GM23338 (cell line): Measurements from ENCODE around the gene GATAD2B. TPM values are rescaled to one million over a fixed set of nuclear protein-coding genes. Genes with fewer than 3 reads are reported as not detected.

Source experiments
- CREB1 ChIP-seq: fragments of 250-450 bp; sonication (Bioruptor Pico); IDR thresholded peaks from 2 replicates; pipeline ENCODE4 v1.5.0; 2020; ENCODE audit warnings: low read depth, mild to moderate bottlenecking, moderate library complexity
- EZH2 ChIP-seq: fragments of 200-600 bp; sonication (generic); IDR thresholded peaks from one replicate; pipeline ENCODE4 v1.8.0; 2017; ENCODE audit warnings: antibody characterized with exemption, mild to moderate bottlenecking, low read depth; ENCODE audit not compliant: unreplicated experiment
- EZH2phosphoT487 ChIP-seq: fragments of 200-600 bp; sonication (generic); IDR thresholded peaks from one replicate; pipeline ENCODE4 v1.8.1; 2018; ENCODE audit warnings: antibody characterized with exemption; ENCODE audit not compliant: unreplicated experiment
- NANOG ChIP-seq: IDR thresholded peaks from 2 replicates; pipeline ENCODE4 v1.6.1; 2016; ENCODE audit warnings: antibody characterized with exemption, borderline replicate concordance
- POLR2AphosphoS5 ChIP-seq: IDR thresholded peaks from 2 replicates; pipeline ENCODE4 v1.6.1; 2016; ENCODE audit warnings: antibody characterized with exemption, low read depth
- STAT1 ChIP-seq: IDR thresholded peaks from one replicate; pipeline ENCODE4 v1.6.1; 2016; ENCODE audit warnings: antibody characterized with exemption; ENCODE audit not compliant: unreplicated experiment
- ZNF114 ChIP-seq: fragments of 250-450 bp; sonication (Bioruptor Pico); IDR thresholded peaks from 2 replicates; pipeline ENCODE4 v1.5.0; 2020; ENCODE audit warnings: mild to moderate bottlenecking, moderate library complexity
- ZNF331 ChIP-seq: fragments of 250-450 bp; sonication (Bioruptor Pico); IDR thresholded peaks from 2 replicates; pipeline ENCODE4 v1.5.0; 2020; ENCODE audit warnings: low read depth, mild to moderate bottlenecking, moderate library complexity
- polyA plus RNA-seq: library from polyadenylated mRNA; unstranded; fragments of >200 nt; fragmentation: Nextera tagmentation; extraction: Ambion mirVana; gene quantifications from 2 replicates; pipeline ENCODE4 v1.2.1, GENCODE V29; 2016
- total RNA-seq: library from RNA; depleted of rRNA; stranded (reverse); fragments of >200 nt; shearing (Covaris generic); gene quantifications from 2 replicates; pipeline ENCODE4 v1.2.3, GENCODE V29; 2014
- TF ChIP-seq, protein P1 (sequence below): fragments of 250-450 bp; sonication (Bioruptor Pico); IDR thresholded peaks from 2 replicates; pipeline ENCODE4 v1.5.0; 2020; ENCODE audit warnings: mild to moderate bottlenecking, moderate library complexity
- TF ChIP-seq, protein P2 (sequence below): IDR thresholded peaks from one replicate; pipeline ENCODE4 v1.6.1; 2018; ENCODE audit warnings: antibody characterized with exemption; ENCODE audit not compliant: unreplicated experiment

GATAD2B gene
- total and polyA plus RNA-seq, 2 experiments from 2014 or later, result 5.2 to 17.8 TPM

DNA sequence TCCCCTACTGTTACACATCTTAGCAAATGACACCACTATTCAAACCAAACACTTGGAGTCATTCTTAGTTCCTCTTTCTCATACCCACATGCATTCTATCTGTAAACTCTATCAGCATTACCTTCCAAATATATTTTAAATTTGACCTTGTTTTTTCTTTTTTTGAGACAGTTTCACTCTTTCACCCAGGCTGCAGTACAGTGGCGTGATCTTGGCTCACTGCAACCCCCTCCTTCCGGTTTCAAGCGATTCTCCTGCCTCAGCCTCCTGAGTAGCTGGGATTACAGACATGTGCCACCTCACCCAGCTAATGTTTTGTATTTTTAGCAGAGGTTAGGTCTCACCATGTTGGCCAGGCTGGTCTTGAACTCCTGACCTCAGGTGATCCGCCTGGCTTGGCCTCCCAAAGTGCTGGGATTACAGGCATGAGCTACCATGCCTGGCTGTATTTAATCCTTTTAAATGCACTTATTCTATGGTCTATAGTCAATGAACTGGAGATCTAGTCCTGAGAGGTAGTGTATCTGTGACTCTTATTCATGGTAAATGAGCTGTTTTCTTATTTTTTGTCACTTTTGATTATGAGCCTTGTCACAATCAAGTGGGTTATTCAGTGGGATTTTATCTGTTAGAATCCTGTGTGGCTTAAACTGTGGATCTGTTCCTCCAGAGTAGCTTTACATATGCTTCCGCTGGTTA lies 73.1 kb downstream of the GATAD2B start (continued):
- TF ChIP-seq, protein P1, sequence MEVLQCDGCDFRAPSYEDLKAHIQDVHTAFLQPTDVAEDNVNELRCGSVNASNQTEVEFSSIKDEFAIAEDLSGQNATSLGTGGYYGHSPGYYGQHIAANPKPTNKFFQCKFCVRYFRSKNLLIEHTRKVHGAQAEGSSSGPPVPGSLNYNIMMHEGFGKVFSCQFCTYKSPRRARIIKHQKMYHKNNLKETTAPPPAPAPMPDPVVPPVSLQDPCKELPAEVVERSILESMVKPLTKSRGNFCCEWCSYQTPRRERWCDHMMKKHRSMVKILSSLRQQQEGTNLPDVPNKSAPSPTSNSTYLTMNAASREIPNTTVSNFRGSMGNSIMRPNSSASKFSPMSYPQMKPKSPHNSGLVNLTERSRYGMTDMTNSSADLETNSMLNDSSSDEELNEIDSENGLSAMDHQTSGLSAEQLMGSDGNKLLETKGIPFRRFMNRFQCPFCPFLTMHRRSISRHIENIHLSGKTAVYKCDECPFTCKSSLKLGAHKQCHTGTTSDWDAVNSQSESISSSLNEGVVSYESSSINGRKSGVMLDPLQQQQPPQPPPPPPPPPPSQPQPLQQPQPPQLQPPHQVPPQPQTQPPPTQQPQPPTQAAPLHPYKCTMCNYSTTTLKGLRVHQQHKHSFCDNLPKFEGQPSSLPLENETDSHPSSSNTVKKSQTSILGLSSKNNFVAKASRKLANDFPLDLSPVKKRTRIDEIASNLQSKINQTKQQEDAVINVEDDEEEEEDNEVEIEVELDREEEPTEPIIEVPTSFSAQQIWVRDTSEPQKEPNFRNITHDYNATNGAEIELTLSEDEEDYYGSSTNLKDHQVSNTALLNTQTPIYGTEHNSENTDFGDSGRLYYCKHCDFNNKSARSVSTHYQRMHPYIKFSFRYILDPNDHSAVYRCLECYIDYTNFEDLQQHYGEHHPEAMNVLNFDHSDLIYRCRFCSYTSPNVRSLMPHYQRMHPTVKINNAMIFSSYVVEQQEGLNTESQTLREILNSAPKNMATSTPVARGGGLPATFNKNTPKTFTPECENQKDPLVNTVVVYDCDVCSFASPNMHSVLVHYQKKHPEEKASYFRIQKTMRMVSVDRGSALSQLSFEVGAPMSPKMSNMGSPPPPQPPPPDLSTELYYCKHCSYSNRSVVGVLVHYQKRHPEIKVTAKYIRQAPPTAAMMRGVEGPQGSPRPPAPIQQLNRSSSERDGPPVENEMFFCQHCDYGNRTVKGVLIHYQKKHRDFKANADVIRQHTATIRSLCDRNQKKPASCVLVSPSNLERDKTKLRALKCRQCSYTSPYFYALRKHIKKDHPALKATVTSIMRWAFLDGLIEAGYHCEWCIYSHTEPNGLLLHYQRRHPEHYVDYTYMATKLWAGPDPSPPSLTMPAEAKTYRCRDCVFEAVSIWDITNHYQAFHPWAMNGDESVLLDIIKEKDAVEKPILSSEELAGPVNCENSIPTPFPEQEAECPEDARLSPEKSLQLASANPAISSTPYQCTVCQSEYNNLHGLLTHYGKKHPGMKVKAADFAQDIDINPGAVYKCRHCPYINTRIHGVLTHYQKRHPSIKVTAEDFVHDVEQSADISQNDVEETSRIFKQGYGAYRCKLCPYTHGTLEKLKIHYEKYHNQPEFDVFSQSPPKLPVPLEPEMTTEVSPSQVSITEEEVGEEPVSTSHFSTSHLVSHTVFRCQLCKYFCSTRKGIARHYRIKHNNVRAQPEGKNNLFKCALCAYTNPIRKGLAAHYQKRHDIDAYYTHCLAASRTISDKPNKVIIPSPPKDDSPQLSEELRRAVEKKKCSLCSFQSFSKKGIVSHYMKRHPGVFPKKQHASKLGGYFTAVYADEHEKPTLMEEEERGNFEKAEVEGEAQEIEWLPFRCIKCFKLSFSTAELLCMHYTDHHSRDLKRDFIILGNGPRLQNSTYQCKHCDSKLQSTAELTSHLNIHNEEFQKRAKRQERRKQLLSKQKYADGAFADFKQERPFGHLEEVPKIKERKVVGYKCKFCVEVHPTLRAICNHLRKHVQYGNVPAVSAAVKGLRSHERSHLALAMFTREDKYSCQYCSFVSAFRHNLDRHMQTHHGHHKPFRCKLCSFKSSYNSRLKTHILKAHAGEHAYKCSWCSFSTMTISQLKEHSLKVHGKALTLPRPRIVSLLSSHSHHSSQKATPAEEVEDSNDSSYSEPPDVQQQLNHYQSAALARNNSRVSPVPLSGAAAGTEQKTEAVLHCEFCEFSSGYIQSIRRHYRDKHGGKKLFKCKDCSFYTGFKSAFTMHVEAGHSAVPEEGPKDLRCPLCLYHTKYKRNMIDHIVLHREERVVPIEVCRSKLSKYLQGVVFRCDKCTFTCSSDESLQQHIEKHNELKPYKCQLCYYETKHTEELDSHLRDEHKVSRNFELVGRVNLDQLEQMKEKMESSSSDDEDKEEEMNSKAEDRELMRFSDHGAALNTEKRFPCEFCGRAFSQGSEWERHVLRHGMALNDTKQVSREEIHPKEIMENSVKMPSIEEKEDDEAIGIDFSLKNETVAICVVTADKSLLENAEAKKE (CRISPR knock-in tag), result no peak
- TF ChIP-seq, protein P2, sequence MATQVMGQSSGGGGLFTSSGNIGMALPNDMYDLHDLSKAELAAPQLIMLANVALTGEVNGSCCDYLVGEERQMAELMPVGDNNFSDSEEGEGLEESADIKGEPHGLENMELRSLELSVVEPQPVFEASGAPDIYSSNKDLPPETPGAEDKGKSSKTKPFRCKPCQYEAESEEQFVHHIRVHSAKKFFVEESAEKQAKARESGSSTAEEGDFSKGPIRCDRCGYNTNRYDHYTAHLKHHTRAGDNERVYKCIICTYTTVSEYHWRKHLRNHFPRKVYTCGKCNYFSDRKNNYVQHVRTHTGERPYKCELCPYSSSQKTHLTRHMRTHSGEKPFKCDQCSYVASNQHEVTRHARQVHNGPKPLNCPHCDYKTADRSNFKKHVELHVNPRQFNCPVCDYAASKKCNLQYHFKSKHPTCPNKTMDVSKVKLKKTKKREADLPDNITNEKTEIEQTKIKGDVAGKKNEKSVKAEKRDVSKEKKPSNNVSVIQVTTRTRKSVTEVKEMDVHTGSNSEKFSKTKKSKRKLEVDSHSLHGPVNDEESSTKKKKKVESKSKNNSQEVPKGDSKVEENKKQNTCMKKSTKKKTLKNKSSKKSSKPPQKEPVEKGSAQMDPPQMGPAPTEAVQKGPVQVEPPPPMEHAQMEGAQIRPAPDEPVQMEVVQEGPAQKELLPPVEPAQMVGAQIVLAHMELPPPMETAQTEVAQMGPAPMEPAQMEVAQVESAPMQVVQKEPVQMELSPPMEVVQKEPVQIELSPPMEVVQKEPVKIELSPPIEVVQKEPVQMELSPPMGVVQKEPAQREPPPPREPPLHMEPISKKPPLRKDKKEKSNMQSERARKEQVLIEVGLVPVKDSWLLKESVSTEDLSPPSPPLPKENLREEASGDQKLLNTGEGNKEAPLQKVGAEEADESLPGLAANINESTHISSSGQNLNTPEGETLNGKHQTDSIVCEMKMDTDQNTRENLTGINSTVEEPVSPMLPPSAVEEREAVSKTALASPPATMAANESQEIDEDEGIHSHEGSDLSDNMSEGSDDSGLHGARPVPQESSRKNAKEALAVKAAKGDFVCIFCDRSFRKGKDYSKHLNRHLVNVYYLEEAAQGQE, result no peak
- no peak for TF ChIP-seq EZH2phosphoT487
- no peak for TF ChIP-seq STAT1
- no peak for TF ChIP-seq NANOG
- TF ChIP-seq ZNF331, result no peak
- no peak for TF ChIP-seq EZH2
- TF ChIP-seq ZNF114 (CRISPR knock-in tag), result no peak
- TF ChIP-seq POLR2AphosphoS5, result no peak
- TF ChIP-seq CREB1 (CRISPR knock-in tag), result no peak
